GM12873 (cell line): Measurements from ENCODE around the gene MAGEA2B.
"Not testable (repeated sequence)": the region's sequence is repeated elsewhere in the genome, so short reads cannot be mapped to it uniquely, and the experiment has no call there.

Source experiments
- TF ChIP-seq, protein P1 (sequence below): IDR thresholded peaks from 2 replicates; pipeline ENCODE4 v1.5.1; 2012; ENCODE audit warnings: low read depth, mild to moderate bottlenecking, moderate library complexity, low read length, control low read depth; ENCODE audit not compliant: insufficient read depth; ENCODE audit errors: missing control alignments

The MAGEA2B gene

GRCh38 chrX:152713815-152714787 is at the start of gene MAGEA2B:
Gene MAGEA2B (plus strand): TSS chrX:152714628. CDS start chrX:152717107, 2,479 bp downstream.
- TF ChIP-seq, protein P1, sequence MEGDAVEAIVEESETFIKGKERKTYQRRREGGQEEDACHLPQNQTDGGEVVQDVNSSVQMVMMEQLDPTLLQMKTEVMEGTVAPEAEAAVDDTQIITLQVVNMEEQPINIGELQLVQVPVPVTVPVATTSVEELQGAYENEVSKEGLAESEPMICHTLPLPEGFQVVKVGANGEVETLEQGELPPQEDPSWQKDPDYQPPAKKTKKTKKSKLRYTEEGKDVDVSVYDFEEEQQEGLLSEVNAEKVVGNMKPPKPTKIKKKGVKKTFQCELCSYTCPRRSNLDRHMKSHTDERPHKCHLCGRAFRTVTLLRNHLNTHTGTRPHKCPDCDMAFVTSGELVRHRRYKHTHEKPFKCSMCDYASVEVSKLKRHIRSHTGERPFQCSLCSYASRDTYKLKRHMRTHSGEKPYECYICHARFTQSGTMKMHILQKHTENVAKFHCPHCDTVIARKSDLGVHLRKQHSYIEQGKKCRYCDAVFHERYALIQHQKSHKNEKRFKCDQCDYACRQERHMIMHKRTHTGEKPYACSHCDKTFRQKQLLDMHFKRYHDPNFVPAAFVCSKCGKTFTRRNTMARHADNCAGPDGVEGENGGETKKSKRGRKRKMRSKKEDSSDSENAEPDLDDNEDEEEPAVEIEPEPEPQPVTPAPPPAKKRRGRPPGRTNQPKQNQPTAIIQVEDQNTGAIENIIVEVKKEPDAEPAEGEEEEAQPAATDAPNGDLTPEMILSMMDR: not testable (repeated sequence)

DNA sequence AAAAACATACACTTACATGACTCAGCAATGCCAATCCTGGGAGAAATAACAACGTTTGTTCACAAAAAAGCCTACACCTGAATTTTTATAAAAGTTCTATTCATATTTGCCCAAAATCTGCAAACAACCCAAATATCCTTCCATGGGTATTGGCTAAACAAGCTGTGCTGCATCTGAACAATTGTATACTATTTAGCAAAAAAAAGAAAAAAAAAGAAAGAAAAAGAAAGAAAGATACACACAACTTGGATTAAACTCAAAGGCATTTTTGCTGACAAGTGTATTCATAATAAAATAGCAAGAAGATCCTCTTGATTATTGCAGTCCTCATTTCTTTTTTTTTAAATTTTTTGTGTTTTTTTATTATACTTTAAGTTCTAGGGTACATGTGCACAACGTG is 40.3 kb upstream of the MAGEA2B start:
- TF ChIP-seq, protein P1: no peak

- TF ChIP-seq, protein P1: not testable (repeated sequence)
Measured at GRCh38 chrX:152697952-152698931, 16.2 kb upstream of the MAGEA2B start, which contains the start of gene MAGEA3. Gene MAGEA3 (plus strand): TSS chrX:152698794. CDS start chrX:152700833, 2,039 bp downstream.

DNA sequence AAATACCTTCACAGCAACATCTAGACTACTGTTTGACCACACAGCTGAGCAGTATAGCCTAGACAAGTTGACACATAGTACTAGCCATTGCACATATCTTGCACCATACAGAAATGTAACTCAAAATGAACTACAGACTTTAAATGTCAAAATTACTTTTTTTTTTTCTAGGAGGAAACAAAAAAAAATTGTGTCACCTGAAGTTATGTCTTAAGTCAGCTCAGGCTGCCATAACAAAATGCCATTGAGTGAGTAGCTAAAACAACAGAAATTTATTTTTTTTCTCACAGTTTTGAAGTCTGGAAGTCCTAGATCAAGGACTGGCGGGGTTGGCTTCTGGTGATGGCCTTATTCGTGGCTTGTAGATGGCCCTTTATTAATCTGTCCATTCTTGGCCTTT is 5.3 kb upstream of the MAGEA2B start, which contains the start of gene CSAG2:
CSAG2 (minus strand) TSS at position 101 of the 400 bp plus-strand sequence. CDS start 161 bp downstream, outside the sequence.
- TF ChIP-seq, protein P1: not testable (repeated sequence)

DNA sequence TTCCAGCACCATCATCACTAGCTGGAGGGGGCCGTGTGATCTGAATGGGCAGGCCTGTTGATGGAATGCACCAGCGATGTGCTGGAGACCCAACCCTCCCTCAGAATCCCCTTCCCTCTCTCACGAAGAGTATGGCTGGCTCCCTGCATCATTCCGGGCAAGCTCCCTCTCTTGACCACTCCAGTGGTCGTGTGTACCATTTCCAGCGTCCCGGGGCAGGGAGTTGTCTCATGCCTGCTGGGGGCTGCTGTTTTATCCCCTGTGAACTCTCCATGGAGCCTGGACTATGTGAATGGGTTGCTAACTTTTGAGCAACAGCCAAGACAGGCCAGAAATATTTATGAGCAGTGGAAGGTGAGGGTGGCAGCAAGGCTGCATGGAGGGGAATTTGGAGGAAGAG is 11.0 kb downstream of the MAGEA2B start:
- TF ChIP-seq, protein P1: no peak

DNA sequence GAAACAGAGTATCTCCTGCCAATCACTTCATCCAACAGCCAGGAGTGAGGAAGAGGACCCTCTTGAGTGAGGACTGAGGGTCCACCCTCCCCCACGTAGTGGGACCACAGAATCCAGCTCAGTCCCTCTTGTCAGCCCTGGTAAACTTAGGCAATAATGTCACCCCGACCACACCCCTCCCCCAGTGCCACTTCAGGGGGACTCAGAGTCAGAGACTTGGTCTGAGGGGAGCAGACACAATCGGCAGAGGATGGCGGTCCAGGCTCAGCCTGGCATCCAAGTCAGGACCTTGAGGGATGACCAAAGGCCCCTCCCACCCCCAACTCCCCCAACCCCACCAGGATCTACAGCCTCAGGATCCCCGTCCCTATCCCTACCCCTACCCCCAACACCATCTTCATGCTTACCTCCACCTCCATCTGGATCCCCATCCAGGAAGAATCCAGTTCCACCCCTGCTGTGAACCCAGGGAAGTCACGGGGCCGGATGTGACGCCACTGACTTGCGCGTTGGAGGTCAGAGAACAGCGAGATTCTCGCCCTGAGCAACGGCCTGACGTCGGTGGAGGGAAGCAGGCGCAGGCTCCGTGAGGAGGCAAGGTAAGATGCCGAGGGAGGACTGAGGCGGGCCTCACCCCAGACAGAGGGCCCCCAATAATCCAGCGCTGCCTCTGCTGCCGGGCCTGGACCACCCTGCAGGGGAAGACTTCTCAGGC is 19.0 kb downstream of the MAGEA2B start, which contains the start of the genes CSAG1 and MAGEA12:
CSAG1 (minus strand) TSS at position 461 of the 715 bp plus-strand sequence. CDS start 1,261 bp downstream, outside the sequence.
MAGEA12 (plus strand) TSS at position 497 of the 715 bp plus-strand sequence. CDS start 2,405 bp downstream, outside the sequence.
- TF ChIP-seq, protein P1: no peak
